NCI-H1417 treated with DMSO at 0.1 percent for 48 hours (cell line): ENCODE results near the gene FBXW11.
"Not testable (repeated sequence)": the region's sequence is repeated elsewhere in the genome, so short reads cannot be mapped to it uniquely, and the experiment has no call there.

Experiments used
- DNase-seq: peaks from one replicate; lab custom pipeline; 2025; lab: John Stamatoyannopoulos, UW

The FBXW11 gene

DNA sequence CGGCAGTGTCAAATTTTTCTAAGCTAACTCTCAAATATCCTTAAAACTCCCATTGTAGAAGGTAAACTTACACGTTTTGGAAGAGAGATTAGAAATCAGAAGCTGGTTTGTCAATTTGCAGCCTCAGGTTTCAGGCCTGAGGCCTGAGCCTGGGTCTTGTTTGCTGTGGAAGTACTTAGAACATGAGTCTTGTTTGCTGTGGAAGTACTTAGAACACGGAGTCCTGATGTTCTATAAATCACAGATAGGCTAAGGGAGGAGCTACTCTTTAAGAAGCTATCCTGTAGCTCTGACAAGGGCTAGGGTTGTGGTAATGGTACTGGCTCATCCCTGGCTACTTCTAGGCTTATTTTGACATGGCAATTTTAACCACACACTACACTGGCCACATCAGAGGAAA is 97.8 kb downstream of the FBXW11 start:
- no peak for DNase-seq

DNA sequence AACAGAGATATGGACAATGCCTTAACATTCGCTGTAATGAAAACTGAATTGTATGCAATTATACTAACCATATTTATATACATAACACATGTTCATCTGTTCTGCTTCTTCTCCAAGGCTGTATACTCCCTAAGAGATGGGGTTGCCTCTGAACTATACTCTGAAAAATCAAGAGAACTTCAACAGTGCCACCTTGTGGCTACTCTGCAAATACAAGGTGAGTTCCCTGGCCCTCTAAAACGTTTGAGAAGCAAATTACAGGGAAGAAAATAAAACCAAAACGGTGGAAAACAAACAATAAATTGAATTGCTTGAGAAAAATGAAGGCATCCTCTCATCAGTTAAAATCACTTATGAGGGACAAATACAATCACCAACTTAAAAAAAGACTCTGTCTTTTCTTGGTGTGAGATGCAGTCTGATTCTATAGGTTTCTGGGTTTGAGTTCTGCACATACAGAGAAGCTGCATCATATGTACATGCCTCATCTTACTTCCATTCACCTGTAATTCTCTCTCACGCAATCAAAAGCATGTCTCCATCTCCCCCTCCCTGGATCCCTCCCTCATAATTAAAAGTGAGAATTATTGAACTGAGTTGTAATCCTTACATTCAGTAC is 98.6 kb downstream of the FBXW11 start:
- DNase-seq: no peak

DNA sequence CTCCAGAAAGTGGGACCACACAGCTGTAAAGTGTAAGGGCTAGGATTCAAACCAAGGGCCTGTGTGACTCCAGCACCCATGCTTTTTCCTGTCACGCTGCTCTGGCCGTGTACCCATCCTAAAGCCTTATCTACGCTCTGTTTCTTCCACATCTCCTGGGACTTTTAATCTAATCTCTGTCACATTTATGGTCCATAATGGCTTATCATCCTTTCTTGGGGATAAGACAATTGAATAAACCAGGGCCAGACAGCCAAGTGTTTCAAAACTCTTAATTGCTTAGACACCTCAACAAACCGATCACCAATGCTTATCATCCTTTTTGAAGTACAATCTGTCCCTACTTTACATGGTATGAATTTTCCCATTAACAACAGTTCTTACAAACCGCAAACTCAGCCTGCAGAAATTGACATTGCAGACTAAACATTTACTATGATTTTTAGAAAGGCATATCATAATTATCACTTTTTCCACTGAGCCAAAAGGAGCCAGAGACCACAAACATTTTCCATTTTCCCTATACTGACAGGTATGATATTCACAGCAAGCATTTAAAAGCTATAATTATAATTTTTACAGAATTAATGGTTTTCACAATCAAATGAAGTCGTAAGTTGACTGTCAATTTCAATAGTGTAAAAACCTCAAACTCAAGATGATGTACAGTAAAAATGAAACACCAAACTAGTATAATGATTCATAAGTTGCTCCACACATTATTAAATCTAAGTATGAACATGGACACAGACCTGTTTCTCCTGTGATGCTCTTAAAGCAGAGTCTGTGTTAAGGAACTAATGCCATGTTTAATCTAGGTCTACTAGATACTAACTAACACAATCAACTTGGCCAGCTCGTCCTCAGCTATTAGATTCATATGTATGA is 99.5 kb downstream of the FBXW11 start:
- DNase-seq: no peak

DNA sequence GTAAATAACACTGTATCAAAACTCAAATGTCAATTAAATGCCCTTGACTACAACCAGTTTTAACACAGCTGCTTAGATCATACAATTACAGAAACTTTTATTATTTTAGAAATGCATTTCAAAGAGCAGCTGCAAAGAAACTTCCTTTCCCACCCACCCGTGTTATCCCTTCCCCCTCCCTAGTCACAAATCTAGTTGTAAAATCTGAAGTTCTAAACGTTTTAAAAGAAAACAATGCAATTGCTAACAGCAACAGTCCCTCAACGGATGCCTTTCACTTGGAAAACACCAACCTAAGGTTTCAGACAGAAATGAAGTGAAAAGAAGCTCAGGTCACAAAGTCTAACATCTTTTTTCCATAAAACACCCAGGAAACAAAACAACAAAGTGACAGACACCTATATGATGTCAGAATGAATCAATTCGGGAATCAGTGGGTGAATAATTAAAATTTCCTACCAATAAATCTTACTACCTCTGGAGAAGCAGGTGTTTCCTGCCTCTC is 100.3 kb downstream of the FBXW11 start:
- no peak for DNase-seq

DNA sequence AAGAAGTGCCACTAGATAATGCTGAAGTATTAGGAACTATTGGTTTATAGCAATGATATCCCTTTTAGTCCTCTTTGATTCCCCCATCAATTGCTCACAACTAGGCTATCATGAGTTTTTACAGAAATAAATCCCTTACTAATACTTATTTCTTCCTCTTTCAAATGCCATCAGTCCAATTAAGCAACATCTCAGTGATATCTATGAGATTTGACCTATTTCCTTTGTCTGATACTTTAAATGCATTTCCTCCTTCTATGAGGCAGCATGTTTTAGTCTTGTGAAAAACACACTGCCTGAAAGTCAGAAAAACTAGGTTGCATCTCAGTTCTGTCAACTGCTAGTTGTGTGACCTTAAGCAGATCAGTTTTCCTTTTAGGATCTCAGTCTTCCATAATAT is 101.6 kb downstream of the FBXW11 start:
- no peak for DNase-seq

DNA sequence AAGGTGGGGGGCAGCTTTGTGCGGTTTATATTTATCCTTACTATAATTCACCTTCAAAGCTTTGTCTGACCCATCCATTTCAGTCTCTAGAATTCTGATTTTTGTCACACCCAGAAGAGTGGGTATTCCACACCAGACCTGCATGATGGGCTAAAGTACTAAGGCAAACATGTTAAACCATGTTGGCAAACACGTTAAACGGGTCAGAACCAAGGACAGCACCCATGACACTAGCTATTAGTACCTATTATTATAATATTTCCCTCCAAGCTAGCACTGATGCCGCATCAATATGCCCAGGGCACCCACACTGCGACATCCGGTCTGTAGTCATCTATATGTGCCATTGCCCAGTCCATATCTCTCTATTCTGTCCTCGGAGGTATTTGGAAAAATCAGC is 104.7 kb downstream of the FBXW11 start:
- no peak for DNase-seq

DNA sequence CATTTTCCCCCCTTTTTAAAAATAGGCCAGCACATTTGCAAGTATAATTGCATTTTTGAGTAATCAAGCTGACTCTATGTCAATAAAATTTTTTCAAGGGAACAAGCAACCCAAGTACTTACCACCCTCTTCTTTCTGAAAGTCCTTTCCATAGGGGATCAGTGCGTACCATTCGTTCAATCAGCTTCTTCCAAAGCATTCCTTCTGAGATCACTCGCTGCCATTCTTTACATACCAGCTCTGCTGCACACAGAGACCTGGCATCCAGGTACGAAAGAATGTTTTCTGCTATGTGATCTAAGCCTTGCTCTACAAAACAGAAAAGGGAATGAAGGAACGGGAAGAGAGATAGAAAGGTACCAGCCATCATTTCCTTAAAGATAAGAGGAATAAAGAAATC is 106.6 kb downstream of the FBXW11 start:
- no peak for DNase-seq

DNA sequence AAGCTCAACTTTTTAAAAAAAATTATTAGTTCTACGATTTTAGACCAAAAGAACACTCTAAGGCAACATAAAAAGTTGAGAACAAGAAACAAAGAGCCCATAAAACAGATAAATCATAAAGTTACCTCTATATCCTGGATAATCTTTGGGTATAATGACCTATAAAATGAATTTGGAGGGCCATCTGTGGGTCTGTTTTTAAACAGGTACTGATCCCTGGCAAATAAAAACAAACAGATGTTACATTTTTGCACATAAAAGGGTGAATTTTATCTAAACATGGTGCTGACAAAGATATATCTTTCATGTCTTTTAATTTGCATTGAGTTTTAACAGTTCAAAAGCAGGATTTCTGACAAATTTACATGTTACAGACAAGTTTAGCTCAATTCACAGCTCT is 107.6 kb downstream of the FBXW11 start:
- DNase-seq: no peak

DNA sequence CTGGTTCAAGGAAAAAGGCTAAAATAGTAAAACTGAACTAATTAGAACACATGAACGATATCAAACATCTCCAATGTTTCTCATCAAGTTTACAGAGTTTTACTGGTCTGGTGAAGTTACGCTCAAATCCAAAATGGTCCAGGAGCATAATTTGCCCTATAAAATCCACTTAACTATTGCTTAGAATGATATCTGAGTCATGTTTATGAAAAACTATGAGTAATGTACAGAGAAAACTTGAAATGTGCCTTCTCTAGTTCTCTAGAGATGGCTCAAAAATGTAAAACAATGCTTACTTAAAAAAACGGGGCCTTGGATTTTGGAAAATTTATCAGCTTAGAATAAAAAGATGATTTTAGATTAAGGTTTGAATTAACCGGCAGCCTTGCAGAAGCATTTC is 108.1 kb downstream of the FBXW11 start:
- DNase-seq: no peak

DNA sequence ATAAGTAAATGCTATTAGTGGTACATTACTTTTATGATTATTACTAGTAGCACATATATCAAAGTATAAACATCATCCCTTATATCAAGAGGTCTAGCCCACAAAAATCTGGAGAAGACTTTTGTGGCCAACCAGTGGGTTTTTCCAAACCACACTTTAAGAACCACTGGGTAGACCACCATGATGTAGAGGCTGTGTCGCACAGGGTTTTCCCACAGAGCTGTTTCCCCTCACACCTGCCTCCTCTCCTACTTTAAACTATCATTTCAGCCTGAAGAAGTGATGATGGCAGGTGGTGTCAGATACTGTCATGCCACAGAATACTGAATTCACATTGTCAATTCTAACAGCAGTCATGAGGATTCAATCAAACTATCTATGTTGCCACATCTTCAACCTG is 109.2 kb downstream of the FBXW11 start:
- DNase-seq: no peak

DNA sequence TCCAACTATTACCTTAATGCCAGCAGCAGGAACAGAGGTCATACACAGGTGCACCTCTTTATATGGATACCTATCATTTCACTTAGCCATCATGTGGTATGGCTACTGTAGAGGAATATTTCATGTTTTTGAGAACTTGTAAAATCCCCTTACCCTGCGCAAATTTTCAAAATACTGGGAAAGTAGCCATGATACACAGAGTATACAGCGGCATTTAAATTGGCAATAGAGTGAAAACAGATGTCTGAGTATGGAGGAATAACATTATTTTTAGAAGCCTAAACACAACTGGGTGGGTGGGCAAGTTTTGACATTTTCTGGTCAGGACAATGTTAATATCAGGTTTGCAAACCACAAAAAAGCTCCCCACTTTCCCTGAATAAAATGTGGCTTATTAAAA is 111.4 kb downstream of the FBXW11 start:
- no peak for DNase-seq

DNA sequence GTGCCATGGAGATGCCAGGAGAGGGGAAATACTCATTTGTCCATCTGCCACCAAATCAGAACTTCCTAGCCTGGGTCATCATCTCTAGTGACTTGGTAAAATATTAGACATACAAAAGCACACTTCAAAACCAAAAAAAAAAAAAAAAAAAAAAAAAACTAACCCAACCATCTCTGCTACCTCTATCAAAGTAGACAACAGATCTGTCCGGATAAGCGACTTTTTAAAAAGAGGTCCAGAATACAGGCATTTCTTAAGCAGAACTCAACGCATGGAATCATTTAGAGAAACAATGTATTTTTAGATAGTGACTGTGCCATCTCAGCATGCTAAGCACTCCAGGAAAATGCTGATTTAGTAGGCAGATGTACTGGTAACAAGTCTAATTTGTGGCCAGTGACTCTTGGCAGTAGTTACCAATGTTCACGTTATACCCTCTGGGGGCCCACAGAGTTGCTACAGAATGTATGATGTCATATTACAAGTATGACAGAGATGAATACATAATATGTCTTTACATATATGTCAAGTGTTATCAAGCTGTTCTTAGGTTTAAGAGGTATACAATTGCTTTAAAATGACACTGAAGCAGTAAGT is 113.0 kb downstream of the FBXW11 start:
- DNase-seq: no peak

DNA sequence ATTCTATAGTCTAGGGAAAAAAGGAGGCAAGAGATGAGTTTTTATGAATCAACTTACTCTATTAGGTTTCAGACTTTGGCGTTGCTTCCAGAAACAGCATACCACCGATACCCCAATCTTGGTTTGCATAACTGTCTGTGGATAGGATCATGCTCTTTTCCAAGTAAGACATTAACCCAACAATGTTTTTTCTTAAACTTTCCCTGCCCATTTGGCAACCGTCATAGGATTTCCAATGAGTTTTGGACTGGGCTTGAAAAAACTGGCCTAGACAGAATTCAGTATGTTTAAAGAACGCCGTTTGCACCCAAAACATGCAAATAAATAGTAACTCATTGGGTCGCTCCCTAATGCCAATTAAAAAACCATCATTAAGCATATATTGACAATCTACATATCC is 114.8 kb downstream of the FBXW11 start:
- no peak for DNase-seq

DNA sequence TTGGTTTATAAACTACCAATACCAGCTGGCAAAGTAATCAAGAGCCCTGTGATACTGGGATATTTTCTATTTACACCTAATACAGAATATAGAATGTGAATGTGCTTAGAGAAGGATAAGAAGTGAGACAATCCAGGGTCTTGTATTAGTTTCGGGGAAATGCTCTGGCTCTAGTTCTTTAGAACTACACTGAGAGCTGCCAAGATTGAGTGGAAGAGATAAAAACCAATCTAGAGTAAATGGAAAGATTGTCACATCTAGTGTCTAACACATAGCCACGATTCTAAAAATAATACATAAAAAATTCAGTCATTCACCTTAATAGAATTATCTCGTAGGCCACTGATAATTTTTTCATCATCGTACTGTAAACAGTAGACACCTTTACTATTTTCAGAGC is 115.3 kb downstream of the FBXW11 start:
- no peak for DNase-seq

DNA sequence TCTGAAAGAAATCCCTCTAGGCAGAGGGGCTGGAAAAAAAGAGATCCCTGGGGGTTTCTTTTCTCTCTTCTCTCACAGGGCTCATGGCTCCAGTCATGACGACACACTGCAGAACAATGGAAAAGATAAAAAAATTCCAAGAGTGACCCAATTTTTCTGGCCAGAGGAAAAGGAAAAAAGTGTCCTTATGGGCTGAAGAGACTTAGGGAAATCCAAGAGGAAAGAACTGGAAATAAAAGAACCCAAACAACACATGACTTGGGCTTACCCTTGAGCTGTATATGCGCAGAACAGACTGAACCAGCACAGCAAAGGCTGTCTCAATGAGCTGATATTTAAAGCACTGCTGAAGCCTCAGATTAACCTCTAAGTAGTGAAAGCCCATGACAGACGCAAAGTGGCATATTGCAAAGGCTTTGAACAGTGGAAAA is 118.4 kb downstream of the FBXW11 start:
- DNase-seq: no peak

DNA sequence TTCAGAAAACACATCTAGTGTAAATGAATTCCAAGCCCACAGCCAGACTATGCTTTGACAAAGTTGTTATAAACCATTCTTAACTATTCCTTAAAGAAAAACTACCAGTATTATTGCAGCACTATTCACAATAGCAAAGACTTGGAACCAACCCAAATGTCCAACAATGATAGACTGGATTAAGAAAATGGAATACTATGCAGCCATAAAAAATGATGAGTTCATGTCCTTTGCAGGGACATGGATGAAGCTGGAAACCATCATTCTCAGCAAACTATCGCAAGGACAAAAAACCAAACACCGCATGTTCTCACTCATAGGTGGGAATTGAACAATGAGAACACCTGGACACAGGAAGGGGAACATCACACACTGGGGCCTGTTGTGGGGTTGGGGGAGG is 120.4 kb downstream of the FBXW11 start:
- DNase-seq: not testable (repeated sequence)

DNA sequence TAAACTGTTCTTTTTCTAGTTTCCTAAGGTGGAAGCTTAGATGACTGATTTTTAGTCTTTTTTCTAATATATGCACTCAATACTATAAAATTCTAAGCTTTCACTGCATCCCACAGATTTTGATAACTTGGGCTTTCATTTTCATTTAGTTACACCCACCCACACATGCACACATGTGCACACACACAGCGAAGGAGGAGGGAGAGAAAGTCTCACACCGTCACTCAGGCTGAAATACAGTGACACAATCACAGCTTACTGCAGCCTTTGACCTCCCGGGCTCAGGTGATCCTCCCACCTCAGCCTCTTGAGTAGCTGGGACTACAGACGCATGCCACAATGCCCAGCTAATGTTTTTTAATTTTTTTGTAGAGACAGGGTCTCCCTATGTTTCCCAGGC is 124.3 kb downstream of the FBXW11 start:
- DNase-seq: no peak

DNA sequence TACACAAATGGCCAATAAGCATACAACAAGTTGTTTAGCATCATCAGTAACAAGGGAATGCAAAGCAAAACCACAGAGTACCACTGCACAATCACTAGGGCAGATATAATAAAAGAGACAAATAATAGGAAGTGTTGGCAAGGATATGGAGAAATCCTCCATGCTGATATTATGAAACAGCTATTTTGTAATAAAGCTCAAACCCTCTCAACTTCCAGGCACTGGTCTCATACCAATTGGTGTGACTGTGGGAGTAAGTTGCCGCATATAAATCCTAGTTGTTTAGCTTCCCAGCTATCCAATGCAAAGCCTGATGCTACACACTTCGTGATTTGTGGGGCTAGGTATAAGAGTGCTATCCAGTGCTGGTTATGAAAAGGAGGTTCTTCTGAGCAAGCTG is 132.2 kb downstream of the FBXW11 start:
- DNase-seq: no peak

DNA sequence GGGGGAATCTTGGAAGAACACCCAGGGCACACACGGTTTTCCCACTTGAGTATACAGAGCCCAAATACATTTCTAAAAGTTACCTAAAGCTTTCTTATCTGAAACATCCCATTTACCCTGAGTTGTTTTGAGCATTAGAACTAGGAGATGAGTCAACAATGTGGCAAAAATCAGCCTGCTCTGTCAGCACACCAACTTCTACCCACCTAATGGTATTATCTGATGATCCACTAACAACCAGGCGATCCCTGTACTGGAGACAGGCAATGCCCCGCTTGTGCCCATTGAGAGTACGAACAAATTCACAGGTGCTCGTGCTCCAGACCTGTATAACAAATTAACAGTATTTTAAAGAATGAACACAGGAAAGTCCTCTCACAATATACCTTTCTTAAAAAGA is 133.8 kb downstream of the FBXW11 start:
- DNase-seq: no peak

DNA sequence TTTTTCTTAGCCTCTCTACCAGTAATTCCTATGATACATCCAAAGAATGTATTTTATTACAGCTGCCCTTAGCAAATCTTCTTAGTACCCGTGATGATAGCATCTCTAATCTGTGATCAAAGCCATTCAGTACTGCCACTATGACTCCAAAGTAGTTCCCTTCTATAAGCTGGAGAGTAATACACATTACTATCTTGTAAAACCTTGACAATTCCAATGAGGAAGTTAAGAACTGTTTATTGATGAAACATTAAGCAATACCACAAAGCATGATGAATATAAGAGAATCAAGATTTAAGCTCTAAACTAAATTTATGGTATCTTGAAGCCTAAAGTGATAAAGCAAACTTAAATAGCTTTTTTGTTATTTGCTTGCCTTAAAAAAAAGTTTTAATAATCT is 134.7 kb downstream of the FBXW11 start:
- no peak for DNase-seq

DNA sequence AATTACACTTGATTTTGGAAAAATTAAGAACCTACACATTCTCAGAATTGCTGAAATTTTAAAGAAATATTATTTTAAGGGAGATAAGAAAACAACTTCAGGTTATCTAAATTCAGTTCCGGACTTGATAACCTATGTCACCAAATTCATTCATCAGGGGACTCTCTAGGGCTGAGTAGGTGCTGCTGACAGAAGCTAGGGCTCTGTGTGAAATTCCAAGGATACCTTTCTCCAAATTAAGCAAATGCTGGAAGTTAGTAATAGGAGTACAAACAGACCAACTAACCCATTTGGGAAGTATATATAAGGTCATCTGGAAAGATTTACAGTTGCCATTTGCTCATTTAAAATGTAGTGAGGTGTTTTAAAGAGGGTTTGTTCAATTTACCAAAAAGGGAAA is 136.5 kb downstream of the FBXW11 start:
- no peak for DNase-seq

DNA sequence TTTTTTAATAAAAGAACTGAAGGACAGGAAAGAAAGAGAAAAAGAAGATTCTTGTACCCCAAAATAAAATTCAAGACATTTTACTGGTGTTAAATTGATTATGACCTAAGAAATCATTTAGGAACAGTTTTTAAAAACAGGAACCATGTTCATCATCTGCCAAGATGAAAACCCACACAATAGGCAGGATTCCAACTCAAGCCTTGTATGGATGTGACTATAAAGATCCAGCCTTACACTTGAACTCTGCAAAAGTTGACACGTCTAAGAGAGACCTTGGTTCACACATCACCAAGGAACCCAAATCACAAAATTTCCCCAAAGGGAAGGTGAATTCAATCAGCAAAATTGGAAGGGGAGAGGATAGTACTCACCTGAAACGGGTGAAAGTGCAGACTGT is 138.2 kb downstream of the FBXW11 start:
- no peak for DNase-seq

DNA sequence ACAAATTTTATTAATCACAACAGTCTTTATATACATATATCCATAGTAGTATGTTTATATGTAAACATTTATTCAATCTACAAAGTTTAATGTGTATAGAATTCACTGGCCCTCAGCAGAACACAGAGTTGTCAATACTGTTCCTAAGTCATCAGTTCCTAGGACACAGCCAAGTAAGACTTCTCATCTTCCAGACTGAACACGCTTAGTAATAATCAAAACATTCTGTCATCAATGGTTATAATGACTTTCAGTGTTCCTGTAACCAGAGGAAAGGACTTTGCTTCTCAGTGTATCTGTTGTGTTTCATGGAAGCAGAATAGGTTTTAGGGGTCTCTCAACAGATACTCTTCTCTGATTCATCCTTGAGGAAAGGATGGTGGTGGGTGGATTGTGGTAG is 138.7 kb downstream of the FBXW11 start:
- no peak for DNase-seq
